Measurements from ENCODE around the gene CACNA2D3. TPM values are rescaled to one million over a fixed set of nuclear protein-coding genes. Genes with fewer than 3 reads are reported as not detected.

The CACNA2D3 gene
- polyA plus RNA-seq, 1 donor from 2014 or later: 26.2 TPM

- Histone ChIP-seq H3K4me2 (ENCODE audit: low read length) (no peak overlapping the region), H3K9me3 (ENCODE audit: low read length) (no peaks in the 10 kb centered on the region), H3K36me3 (ENCODE audit: insufficient read depth, low read length) (no peaks in the 10 kb centered on the region), H3K9ac (ENCODE audit: low read length) (no peak overlapping the region), H3K79me2 (replicated peaks; ENCODE audit: insufficient read depth, low read length) (no peaks in the 10 kb centered on the region), H2AFZ (ENCODE audit: low read depth, low read length) (no peak overlapping the region), H3K4me3 (ENCODE audit: low read length) (peak overlapping the region; percentile 43), H3K9me2 (ENCODE audit: insufficient read depth, low read length) (no peaks in the 10 kb centered on the region), H3K27ac (ENCODE audit: low read length) (peak overlapping the region; percentile 73), H3K27me3 (ENCODE audit: insufficient read depth, low read depth, low read length) (no peaks in the 10 kb centered on the region), H4K20me1 (ENCODE audit: insufficient read depth) (no peaks in the 10 kb centered on the region), H3F3A (ENCODE audit: insufficient read depth, low read length, poor library complexity, severe bottlenecking) (no peaks in the 10 kb centered on the region)
- TF ChIP-seq TAF1 (IDR thresholded peaks at IDR 0.05; ENCODE audit: low read depth): no peak
- no peak for TF ChIP-seq SMC3 (conservative IDR thresholded peaks at IDR 0.05; ENCODE audit: poor library complexity)
- no peak for TF ChIP-seq MXI1 (conservative IDR thresholded peaks at IDR 0.05; ENCODE audit: poor library complexity, severe bottlenecking)
- TF ChIP-seq EP300 (conservative IDR thresholded peaks at IDR 0.05; ENCODE audit: poor library complexity, severe bottlenecking): no peak
- TF ChIP-seq POLR2AphosphoS5 (IDR thresholded peaks at IDR 0.05): no peak
- no peak for TF ChIP-seq CTCF (IDR thresholded peaks at IDR 0.05; ENCODE audit: poor library complexity, severe bottlenecking)
- TF ChIP-seq EZH2 (IDR thresholded peaks at IDR 0.05; ENCODE audit: borderline replicate concordance, insufficient read depth, low read length, poor library complexity, severe bottlenecking): no peak
Measured at GRCh38 chr3:54178376-54178775, 56.0 kb downstream of the CACNA2D3 start.

DNA sequence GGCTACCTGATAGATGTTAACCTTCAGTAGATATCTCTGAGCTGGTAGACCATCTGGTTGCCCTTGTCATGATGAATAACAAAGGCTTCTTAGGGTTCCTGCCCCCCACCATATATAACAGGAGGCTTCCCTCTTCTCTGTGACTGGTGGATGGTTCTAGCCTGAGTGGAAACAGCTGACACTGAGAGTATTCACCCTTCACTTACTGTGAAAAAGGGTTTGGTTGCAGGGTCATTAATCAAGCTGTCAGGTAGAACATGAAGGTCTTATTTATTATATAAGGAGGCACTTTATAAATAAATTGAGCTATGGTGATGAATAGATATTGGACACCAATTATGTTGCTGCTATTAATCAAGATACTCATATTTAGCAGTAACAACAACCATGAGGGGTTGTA lies 58.6 kb downstream of the CACNA2D3 start:
- TF ChIP-seq POLR2AphosphoS5 (IDR thresholded peaks at IDR 0.05): no peak
- no peak for TF ChIP-seq MXI1 (conservative IDR thresholded peaks at IDR 0.05; ENCODE audit: poor library complexity, severe bottlenecking)
- TF ChIP-seq EZH2 (IDR thresholded peaks at IDR 0.05; ENCODE audit: borderline replicate concordance, insufficient read depth, low read length, poor library complexity, severe bottlenecking): no peak
- TF ChIP-seq TAF1 (IDR thresholded peaks at IDR 0.05; ENCODE audit: low read depth): no peak
- Histone ChIP-seq H3K9me2 (ENCODE audit: insufficient read depth, low read length) (no peaks in the 10 kb centered on the region), H3K79me2 (replicated peaks; ENCODE audit: insufficient read depth, low read length) (no peaks in the 10 kb centered on the region), H3K9ac (ENCODE audit: low read length) (no peak overlapping the region), H3K9me3 (ENCODE audit: low read length) (no peaks in the 10 kb centered on the region), H3K27me3 (ENCODE audit: insufficient read depth, low read depth, low read length) (no peaks in the 10 kb centered on the region), H4K20me1 (ENCODE audit: insufficient read depth) (no peaks in the 10 kb centered on the region), H2AFZ (ENCODE audit: low read depth, low read length) (no peak overlapping the region), H3K27ac (ENCODE audit: low read length) (no peak overlapping the region), H3K4me3 (ENCODE audit: low read length) (no peak overlapping the region), H3K4me2 (ENCODE audit: low read length) (no peak overlapping the region), H3F3A (ENCODE audit: insufficient read depth, low read length, poor library complexity, severe bottlenecking) (no peaks in the 10 kb centered on the region), H3K36me3 (ENCODE audit: insufficient read depth, low read length) (no peaks in the 10 kb centered on the region)

GRCh38 chr3:54182242-54182641 lies 59.9 kb downstream of the CACNA2D3 start:
- no peak overlapping the region for H3K9ac ChIP-seq (ENCODE audit: low read length)

More at GRCh38 chr3:54182242-54182641, 59.9 kb downstream of the CACNA2D3 start:
- H3K4me2 ChIP-seq (ENCODE audit: low read length): no peak overlapping the region
- no peaks in the 10 kb centered on the region for H3K9me3 ChIP-seq (ENCODE audit: low read length)
- H3K4me3 ChIP-seq (ENCODE audit: low read length): no peak overlapping the region
- no peaks in the 10 kb centered on the region for H3K27me3 ChIP-seq (ENCODE audit: insufficient read depth, low read depth, low read length)
- H3K36me3 ChIP-seq (ENCODE audit: insufficient read depth, low read length): no peaks in the 10 kb centered on the region
- no peak overlapping the region for H3K27ac ChIP-seq (ENCODE audit: low read length)
- no peak overlapping the region for H2AFZ ChIP-seq (ENCODE audit: low read depth, low read length)
- H3F3A ChIP-seq (ENCODE audit: insufficient read depth, low read length, poor library complexity, severe bottlenecking): no peaks in the 10 kb centered on the region
- H3K79me2 ChIP-seq (replicated peaks; ENCODE audit: insufficient read depth, low read length): no peaks in the 10 kb centered on the region
- TF ChIP-seq MXI1 (conservative IDR thresholded peaks at IDR 0.05; ENCODE audit: poor library complexity, severe bottlenecking) (no peak), TAF1 (IDR thresholded peaks at IDR 0.05; ENCODE audit: low read depth) (no peak), EP300 (conservative IDR thresholded peaks at IDR 0.05; ENCODE audit: poor library complexity, severe bottlenecking) (no peak), RAD21 (conservative IDR thresholded peaks at IDR 0.05) (no peak), POLR2AphosphoS5 (IDR thresholded peaks at IDR 0.05) (no peak), CTCF (IDR thresholded peaks at IDR 0.05; ENCODE audit: poor library complexity, severe bottlenecking) (no peak), EZH2 (IDR thresholded peaks at IDR 0.05; ENCODE audit: borderline replicate concordance, insufficient read depth, low read length, poor library complexity, severe bottlenecking) (no peak), SMC3 (conservative IDR thresholded peaks at IDR 0.05; ENCODE audit: poor library complexity) (no peak)
- TF ChIP-seq, protein P1, sequence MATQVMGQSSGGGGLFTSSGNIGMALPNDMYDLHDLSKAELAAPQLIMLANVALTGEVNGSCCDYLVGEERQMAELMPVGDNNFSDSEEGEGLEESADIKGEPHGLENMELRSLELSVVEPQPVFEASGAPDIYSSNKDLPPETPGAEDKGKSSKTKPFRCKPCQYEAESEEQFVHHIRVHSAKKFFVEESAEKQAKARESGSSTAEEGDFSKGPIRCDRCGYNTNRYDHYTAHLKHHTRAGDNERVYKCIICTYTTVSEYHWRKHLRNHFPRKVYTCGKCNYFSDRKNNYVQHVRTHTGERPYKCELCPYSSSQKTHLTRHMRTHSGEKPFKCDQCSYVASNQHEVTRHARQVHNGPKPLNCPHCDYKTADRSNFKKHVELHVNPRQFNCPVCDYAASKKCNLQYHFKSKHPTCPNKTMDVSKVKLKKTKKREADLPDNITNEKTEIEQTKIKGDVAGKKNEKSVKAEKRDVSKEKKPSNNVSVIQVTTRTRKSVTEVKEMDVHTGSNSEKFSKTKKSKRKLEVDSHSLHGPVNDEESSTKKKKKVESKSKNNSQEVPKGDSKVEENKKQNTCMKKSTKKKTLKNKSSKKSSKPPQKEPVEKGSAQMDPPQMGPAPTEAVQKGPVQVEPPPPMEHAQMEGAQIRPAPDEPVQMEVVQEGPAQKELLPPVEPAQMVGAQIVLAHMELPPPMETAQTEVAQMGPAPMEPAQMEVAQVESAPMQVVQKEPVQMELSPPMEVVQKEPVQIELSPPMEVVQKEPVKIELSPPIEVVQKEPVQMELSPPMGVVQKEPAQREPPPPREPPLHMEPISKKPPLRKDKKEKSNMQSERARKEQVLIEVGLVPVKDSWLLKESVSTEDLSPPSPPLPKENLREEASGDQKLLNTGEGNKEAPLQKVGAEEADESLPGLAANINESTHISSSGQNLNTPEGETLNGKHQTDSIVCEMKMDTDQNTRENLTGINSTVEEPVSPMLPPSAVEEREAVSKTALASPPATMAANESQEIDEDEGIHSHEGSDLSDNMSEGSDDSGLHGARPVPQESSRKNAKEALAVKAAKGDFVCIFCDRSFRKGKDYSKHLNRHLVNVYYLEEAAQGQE (IDR thresholded peaks at IDR 0.05; ENCODE audit: borderline replicate concordance): no peak
- H3K9me2 ChIP-seq (ENCODE audit: insufficient read depth, low read length): no peaks in the 10 kb centered on the region
- no peaks in the 10 kb centered on the region for H4K20me1 ChIP-seq (ENCODE audit: insufficient read depth)

Data from neural cell (in vitro differentiated cells).